GM12892 (cell line): Measurements from ENCODE around the gene FILIP1L.

ENCODE experiments used
- DNase-seq: peaks from one replicate; pipeline ENCODE4 v3.0.0; 2011; ENCODE audit not compliant: insufficient read length
- FAIRE-seq: peaks from 2 replicates; lab custom pipeline; 2011; peaks lifted over from hg19 to GRCh38; lab: Jason Lieb, UNC
- POLR2A ChIP-seq: IDR thresholded peaks from 2 replicates; pipeline ENCODE4 v1.6.1; 2011; ENCODE audit warnings: low read depth, low read length, control low read depth
- POLR2AphosphoS5 ChIP-seq: IDR thresholded peaks from 2 replicates; pipeline ENCODE4 v1.6.1; 2011; ENCODE audit warnings: low read depth, low read length, control low read depth
- TAF1 ChIP-seq: IDR thresholded peaks from 2 replicates; pipeline ENCODE4 v1.6.1; 2011; ENCODE audit warnings: low read depth, mild to moderate bottlenecking, control low read depth, low read length, borderline replicate concordance

FILIP1L gene

DNA sequence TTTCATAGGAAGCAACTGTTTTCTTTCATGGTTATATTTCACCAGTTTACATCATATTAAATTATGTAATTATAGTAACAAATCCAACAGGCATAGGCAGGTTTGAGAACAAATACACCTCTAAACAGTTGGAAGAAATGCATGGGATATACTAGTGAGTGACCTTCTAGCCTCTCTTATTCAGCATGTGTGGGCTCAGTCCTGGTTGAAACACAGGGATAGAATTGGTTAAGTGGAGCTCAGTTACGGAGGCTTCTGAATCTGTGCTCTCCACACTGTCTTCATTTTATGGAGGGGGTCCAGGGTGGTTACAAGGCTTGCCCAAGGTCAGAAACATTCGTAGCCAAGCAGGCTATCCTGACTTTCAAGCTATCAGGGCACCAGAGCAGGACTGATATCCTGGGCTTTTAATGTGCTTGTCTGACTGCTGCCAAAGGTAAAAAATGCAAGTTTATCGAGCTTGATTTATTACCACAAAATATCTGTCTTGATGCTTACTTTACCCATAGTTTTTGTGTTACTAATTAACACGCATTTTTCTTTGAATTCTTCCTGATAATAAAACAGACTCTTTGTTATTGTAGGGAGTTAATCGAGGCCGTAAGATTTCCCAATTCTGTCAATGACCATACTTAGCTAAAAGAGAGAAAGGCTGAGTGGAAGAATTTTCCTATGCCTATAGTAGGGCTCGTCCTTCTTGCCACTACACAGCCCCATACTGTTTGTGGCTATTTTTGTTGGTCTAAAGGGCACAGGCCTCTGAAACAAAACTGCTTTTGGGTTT, 89.6 kb downstream of the FILIP1L start:
- FAIRE-seq (no peak), DNase-seq (no peak)
- no peak for TF ChIP-seq TAF1
- TF ChIP-seq POLR2A, result no peak
- TF ChIP-seq POLR2AphosphoS5, result no peak

DNA sequence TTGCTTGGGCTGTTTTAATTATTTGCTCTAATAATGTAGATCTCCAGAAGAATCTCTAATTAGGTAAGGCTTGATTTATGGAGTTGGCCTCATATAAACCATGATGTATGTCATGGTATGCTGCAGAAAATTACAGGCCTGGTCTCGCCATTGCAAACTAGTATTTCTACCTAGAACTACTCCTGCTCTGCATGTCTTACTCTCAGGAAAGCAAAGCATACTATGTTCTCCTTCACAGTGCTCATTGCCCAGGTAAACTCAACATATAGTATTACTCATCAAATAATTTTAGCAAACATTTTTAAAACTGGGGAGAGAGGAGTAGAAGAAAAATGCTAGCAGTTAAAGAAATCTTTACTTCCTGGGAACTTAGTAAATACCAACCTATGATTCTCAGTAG, 90.7 kb downstream of the FILIP1L start:
- no peak for DNase-seq
- no peak for TF ChIP-seq TAF1
- no peak for TF ChIP-seq POLR2A
- no peak for TF ChIP-seq POLR2AphosphoS5
- FAIRE-seq, result no peak

DNA sequence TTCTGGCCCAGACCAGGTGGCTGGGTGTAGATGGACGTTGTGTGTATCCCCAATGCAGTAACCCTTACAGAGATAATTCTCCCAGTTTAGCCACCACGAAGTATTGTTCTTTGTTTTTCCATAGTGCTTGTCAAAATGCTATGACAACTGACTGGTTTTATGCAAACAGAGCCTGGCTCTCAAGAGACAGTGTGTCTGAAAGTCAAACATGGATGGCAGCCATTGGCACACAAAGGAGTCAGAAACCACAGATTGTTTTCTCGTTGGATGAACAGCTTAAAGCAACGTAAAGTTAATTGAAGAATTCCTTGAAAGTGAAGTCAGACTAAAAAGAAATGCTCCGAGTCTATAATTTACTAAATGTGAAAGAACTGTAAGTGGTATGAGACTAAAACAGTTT, 91.2 kb downstream of the FILIP1L start:
- no peak for TF ChIP-seq TAF1
- no peak for TF ChIP-seq POLR2A
- no peak for TF ChIP-seq POLR2AphosphoS5
- FAIRE-seq (no peak), DNase-seq (no peak)

DNA sequence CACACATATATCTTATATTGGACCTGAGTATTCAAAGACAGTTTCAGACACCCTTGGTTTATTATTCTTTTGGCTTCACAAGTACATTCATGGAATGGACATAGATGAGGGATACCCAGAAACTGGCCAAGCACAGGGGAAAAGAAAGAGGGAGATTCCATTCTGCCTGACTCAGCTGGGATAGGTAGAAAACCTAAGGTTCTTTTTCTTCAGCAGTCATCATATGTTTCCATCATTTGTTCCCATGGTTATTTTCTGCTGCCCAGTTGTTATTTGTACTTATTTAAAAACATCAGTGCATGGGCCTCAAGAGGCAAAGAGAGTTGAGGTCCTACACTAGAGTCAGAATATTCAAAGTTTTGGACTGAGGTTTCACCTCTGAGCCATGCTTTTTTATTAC, 91.8 kb downstream of the FILIP1L start:
- FAIRE-seq (no peak), DNase-seq (no peak)
- TF ChIP-seq POLR2AphosphoS5 (no peak), POLR2A (no peak), TAF1 (no peak)

DNA sequence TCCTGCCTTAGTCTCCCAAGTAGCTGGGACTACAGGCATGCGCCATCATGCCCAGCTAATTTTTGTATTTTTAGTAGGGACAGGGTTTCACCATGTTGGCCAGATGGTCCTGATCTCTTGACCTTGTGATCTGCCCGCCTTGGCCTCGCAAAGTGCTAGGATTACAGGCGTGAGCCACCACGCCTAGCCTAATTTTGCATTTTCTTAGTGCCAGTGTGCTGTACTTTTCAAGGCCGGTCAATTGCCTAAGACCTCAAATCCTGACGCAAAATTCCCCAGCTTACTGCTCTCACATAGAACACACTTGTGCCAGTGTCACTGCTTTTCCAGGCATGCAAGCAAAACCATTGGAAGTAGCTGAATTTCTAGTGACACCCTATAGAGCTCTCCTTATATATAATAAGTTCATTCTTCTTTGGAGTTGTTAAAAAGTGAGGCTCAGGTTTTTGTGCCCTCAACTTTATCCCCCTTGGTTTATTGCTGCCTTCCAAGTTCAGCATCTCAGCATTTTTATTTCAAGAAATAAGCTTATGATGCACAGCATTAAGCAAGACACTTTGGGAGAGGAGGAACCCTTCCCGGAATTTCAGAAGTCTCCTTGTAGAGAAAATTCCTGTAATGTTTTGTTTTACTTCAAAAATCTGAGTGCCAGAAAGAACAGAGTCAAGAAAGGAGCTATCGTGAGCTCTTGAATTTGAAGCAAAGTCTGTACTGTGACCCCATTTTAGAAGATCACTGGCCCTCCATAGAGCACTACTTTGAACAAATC, 93.2 kb downstream of the FILIP1L start:
- FAIRE-seq, result no peak
- no peak for TF ChIP-seq POLR2A
- TF ChIP-seq POLR2AphosphoS5, result no peak
- no peak for TF ChIP-seq TAF1
- no peak for DNase-seq

DNA sequence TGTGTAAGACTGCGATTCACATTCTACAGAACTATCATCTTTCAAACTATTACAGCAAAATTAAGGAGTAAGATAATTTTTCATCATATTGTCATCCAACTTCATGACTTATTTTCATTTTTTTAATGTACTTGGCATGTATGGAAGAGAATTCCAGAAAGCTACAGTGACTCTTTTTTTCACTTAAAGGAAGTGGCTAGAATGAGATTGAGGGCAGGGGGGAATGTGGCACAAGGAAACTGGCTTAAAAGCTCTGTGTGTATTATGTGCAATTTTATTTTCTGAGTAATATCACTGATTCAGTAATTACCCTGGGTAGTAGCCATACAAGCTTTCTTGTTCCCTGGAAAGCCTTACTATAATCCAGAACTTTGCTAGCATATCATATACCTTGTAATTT, 94.6 kb downstream of the FILIP1L start:
- TF ChIP-seq POLR2AphosphoS5, result no peak
- TF ChIP-seq TAF1, result no peak
- no peak for TF ChIP-seq POLR2A
- DNase-seq, result no peak
- FAIRE-seq, result no peak

DNA sequence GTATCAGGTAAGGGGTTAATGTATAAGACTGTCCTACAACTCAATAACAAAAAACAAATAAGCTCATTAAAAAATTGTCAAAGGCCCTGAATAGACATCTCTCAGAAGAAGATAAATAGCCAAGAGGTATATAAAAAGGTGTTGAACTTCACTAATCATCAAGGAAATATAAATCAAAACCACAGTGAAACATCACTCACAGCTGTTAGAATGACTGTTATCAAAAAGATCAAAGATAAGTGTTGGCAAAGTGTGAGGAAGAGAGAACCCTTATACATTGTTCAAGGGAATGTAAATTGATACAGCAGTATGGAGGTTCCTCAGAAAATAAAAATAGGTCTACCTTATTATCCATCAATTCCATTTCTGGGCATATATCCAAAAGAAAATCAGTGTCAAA, 95.5 kb downstream of the FILIP1L start:
- no peak for TF ChIP-seq POLR2AphosphoS5
- TF ChIP-seq POLR2A, result no peak
- TF ChIP-seq TAF1, result no peak
- no peak for FAIRE-seq
- DNase-seq, result no peak

DNA sequence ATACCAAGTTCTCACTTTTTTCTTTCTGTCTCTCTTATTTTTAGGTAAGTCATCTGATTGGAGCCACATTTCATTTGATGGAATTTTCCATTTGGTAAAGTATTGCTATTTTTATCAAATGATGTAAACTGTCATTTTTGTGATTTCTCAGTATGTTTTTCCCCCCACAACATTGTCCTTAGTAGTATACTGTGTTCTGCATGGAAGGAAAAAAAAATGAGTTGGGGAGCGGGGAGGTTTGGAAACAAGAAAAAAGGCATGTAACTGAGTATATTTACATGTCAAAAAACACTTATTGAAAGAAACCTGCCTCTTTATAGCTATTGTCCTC, 104.2 kb downstream of the FILIP1L start:
- no peak for DNase-seq
- TF ChIP-seq POLR2A (no peak), POLR2AphosphoS5 (no peak), TAF1 (no peak)
- FAIRE-seq, result no peak

DNA sequence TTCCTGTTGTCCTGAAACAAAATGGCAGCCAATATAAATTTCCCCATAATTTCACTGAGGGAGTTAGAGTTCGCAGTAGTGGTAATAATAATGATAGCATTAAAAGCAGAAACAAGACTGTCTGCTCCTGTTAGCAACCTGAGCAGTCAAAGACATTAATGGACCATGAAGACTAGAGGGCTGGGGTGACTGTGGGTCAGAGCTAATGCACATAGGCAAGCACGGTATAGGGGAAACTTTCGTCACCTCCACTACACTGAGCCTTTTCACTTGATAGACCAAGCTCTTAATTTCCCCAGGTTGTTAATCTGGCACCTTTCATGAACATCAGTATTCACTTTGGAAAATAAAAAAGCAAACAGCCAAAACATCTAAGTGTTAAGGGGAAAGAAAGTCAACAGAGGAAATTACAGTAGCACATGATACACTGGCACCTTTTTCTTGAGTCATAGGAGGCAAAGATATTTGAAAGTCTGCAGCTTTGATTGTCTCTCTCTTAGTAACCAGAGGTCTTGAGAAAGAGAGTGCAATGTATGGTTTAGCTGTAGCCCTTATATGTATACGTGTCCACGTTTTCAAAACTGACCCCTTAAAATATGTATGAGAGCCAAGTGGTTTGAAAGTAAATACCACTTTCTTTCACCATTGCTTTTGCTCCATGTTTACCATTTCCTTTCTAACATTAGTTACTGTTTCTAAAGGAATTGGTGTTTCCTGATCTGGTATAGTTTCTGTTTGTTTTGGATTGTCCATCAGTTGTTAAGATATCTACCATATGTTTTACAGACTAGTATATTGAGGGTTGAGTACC, 104.8 kb downstream of the FILIP1L start:
- no peak for TF ChIP-seq POLR2A
- no peak for TF ChIP-seq POLR2AphosphoS5
- TF ChIP-seq TAF1, result no peak
- peak; percentile 67 for FAIRE-seq

DNA sequence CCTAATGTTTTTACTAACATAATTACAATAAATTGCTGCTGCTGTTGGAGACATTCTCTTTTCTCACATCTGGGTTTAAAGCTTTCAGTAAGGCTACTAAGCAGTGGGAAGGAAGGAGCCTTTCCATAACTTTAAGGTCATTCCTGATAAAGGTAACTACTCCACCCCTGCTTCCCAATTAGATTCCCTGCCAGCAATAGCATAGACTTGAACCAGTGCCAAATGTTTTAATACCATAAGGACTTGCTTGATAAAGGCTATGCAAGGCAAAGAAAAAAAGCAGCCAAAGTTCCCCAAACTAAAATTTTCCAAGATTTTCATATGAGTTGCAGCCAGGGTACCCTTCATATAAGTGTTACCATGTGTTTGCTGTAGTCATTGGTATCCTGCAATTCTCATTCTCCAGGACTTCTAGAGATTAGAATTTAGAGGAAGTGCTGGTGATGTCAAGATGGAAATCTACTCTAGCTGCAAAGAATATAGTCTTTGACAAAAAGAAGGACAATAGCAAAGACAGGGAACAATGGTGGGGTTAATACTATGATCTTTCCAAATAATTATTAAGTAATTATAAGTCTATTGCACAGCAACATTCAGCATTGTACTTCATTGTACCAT, 106.1 kb downstream of the FILIP1L start:
- no peak for TF ChIP-seq POLR2A
- no peak for TF ChIP-seq POLR2AphosphoS5
- TF ChIP-seq TAF1, result no peak
- FAIRE-seq, result no peak
- no peak for DNase-seq

More for the DNA sequence above, 104.8 kb downstream of the FILIP1L start:
- no peak for DNase-seq

DNA sequence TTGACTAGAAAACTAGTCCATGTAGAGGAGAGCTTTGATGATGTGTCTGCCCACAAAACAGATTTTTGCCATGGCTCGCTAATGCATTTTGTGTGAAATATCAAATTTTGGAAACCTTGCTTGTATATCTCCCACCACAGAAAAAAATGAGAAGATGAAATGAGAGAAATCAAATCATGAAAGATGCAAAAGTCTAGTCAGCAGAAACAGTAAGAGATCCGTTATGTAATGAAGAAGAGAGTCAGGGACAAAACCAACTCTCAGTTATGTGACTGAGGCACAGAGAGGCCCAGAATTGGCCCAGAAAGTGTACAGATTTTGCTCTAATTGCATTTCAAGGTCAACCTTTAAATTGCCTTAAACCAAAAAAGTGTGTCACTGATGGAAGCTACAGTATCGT, 107.0 kb downstream of the FILIP1L start:
- TF ChIP-seq POLR2A (no peak), TAF1 (no peak), POLR2AphosphoS5 (no peak)
- DNase-seq (no peak), FAIRE-seq (no peak)
